Activated CD4-positive, alpha-beta T cell treated with anti-CD3 and anti-CD28 coated beads, Interleukin-2, amount 50 U/mL, for 16 hours (primary cell): Measurements from ENCODE around the gene SPACDR.
A peak's percentile ranks its signal among the peaks of the same experiment; 100 is the strongest.

Experiments used
- DNase-seq: peaks from one replicate; pipeline ENCODE4 v3.0.0-alpha.2; 2020

Gene SPACDR

GRCh38 chr7:100407285-100408180 is 56.5 kb downstream of the SPACDR start:
- peak; percentile 73 for DNase-seq

- no peak for DNase-seq
Measured at GRCh38 chr7:100406767-100407166, 57.3 kb downstream of the SPACDR start.
